Measurements from ENCODE around the gene NADSYN1. TPM values are rescaled to one million over a fixed set of nuclear protein-coding genes. Genes with fewer than 3 reads are reported as not detected.
A peak's percentile ranks its signal among the peaks of the same experiment; 100 is the strongest.

Gene NADSYN1
- polyA plus RNA-seq, 3 donors: 44.1 to 162 (median 44.8) TPM

DNA sequence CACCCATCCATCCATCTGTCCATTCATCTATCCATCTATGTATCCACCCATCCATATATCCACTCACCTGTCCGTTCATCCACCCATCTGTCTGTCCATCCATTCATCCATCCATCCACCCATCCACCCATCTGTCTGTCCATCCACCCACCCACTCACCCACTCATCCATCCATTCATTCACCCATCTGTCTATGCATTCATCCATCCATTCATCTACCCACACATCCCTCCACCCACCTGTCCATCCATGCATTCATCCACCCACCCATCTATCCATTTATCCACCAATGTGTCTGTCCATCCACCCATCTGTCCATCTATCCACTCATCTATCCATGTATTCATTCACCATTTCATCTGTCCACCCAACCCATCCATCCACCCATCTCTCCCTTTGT lies 33.3 kb downstream of the NADSYN1 start:
- Histone ChIP-seq H3K9me3 (replicated peaks in 1 of 2; ENCODE audit: control insufficient read depth in 1 of 2, insufficient read depth in 1 of 2, low read length in 2 of 2) (no peaks in the 10 kb centered on the region), H3K36me3 (replicated peaks in 1 of 2; ENCODE audit: control insufficient read depth in 1 of 2, insufficient read depth in 2 of 2, low read length in 2 of 2) (peaks cover 91 to 98% of the 10 kb centered on the region in 2 donors), H3K4me2 (replicated peaks; ENCODE audit: extremely low read depth, low read length, poor library complexity, severe bottlenecking) (no peak overlapping the region), H3K27me3 (ENCODE audit: control insufficient read depth in 2 of 2, insufficient read depth in 2 of 2, low read length in 2 of 2) (no peaks in the 10 kb centered on the region), H2AFZ (ENCODE audit: insufficient read depth, low read depth, low read length, poor library complexity, severe bottlenecking) (no peak overlapping the region), H3K79me2 (ENCODE audit: insufficient read depth, low read length) (no peaks in the 10 kb centered on the region), H4K20me1 (ENCODE audit: insufficient read depth, low read length) (no peaks in the 10 kb centered on the region), H3K4me1 (ENCODE audit: control insufficient read depth in 1 of 2, insufficient read depth in 2 of 2, low read length in 2 of 2) (no peaks in the 10 kb centered on the region), H3K9ac (ENCODE audit: insufficient read depth, low read length, poor library complexity, severe bottlenecking) (no peak overlapping the region), H3K4me3 (replicated peaks in 1 of 3; ENCODE audit: low read depth in 2 of 3, low read length in 3 of 3) (no peak overlapping the region), H3K27ac (ENCODE audit: low read depth in 1 of 2, low read length in 2 of 2) (no peak overlapping the region)
- no peak overlapping the region for H3K4me3 Mint-ChIP-seq
- H3K27me3 Mint-ChIP-seq (ENCODE audit: low read depth in 3 of 3): peaks cover 0 to 1% (median 0%) of the 10 kb centered on the region in 3 donors
- no peak overlapping the region for H3K27ac Mint-ChIP-seq
- H3K36me3 Mint-ChIP-seq: peaks cover 91 to 97% of the 10 kb centered on the region in 2 donors
- no peak for DNase-seq
- TF ChIP-seq CTCF (IDR thresholded peaks at IDR 0.05): no peak
- WGBS (ENCODE audit: insufficient coverage): 100% methylated on average over 1 of the region's 1 CpG
- no peaks in the 10 kb centered on the region for H3K4me1 Mint-ChIP-seq
- H3K9me3 Mint-ChIP-seq: no peaks in the 10 kb centered on the region
- intact Hi-C loops (cut with micrococcal nuclease): no loop called here

DNA sequence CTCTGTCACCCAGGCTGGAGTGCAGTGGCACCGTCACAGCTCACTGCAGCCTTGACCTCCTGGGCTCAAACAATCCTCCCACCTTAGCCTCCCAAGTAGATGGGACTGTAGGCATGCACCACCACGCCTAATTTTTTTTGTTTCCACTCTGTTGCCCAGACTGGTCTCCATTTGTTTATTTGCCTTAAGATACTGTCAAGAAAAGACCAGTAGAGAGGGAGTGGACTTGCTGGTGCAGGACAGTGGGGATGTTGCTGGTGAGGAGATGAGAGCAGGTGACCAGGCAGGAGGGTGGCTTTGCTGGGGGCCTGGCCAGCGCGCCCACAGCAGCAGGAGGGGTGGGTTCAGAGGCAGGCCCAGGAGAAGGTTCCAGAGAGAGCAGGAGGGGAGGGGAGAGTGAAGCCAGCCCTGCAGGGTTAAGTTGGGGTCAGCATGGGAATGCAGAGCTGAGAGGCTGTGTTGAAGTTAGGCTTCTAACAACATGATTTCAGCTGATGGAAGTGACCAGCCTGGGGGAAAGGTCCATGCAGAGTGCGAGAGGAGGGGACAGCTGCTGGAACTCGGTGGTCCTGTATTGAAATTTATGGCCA lies 35.8 kb downstream of the NADSYN1 start:
- H3K79me2 ChIP-seq (ENCODE audit: insufficient read depth, low read length): no peaks in the 10 kb centered on the region
- 100% methylated on average over 2 of the region's 6 CpGs for WGBS (ENCODE audit: insufficient coverage)
- H3K36me3 Mint-ChIP-seq: peaks cover 89 to 97% of the 10 kb centered on the region in 2 donors
- no peaks in the 10 kb centered on the region for H3K9me3 ChIP-seq (replicated peaks in 1 of 2; ENCODE audit: control insufficient read depth in 1 of 2, insufficient read depth in 1 of 2, low read length in 2 of 2)
- no peak overlapping the region for H3K4me3 ChIP-seq (replicated peaks in 1 of 3; ENCODE audit: low read depth in 2 of 3, low read length in 3 of 3)
- peak overlapping the region in 3 of 7 donors; percentile 15 to 55 (median 22) for H3K27ac Mint-ChIP-seq
- H3K4me1 ChIP-seq (ENCODE audit: control insufficient read depth in 1 of 2, insufficient read depth in 2 of 2, low read length in 2 of 2): no peaks in the 10 kb centered on the region
- H3K4me2 ChIP-seq (replicated peaks; ENCODE audit: extremely low read depth, low read length, poor library complexity, severe bottlenecking): no peak overlapping the region
- no peak overlapping the region for H3K27ac ChIP-seq (ENCODE audit: low read depth in 1 of 2, low read length in 2 of 2)
- no peaks in the 10 kb centered on the region for H3K4me1 Mint-ChIP-seq
- DNase-seq: no peak
- no peaks in the 10 kb centered on the region for H3K27me3 ChIP-seq (ENCODE audit: control insufficient read depth in 2 of 2, insufficient read depth in 2 of 2, low read length in 2 of 2)
- intact Hi-C loops (cut with micrococcal nuclease): no loop called here
- peaks cover 87 to 97% of the 10 kb centered on the region in 2 donors for H3K36me3 ChIP-seq (replicated peaks in 1 of 2; ENCODE audit: control insufficient read depth in 1 of 2, insufficient read depth in 2 of 2, low read length in 2 of 2)
- TF ChIP-seq CTCF (IDR thresholded peaks at IDR 0.05): no peak
- no peak overlapping the region for H3K9ac ChIP-seq (ENCODE audit: insufficient read depth, low read length, poor library complexity, severe bottlenecking)
- H3K4me3 Mint-ChIP-seq: no peak overlapping the region
- no peaks in the 10 kb centered on the region for H4K20me1 ChIP-seq (ENCODE audit: insufficient read depth, low read length)
- no peaks in the 10 kb centered on the region for H3K9me3 Mint-ChIP-seq
- H3K27me3 Mint-ChIP-seq (ENCODE audit: low read depth in 3 of 3): peaks cover 0 to 1% (median 0%) of the 10 kb centered on the region in 3 donors
- no peak overlapping the region for H2AFZ ChIP-seq (ENCODE audit: insufficient read depth, low read depth, low read length, poor library complexity, severe bottlenecking)

Measured in CD14-positive monocyte (primary cell).